HepG2 (cell line): Measurements from ENCODE around the gene ZMYND8. TPM values are rescaled to one million over a fixed set of nuclear protein-coding genes. Genes with fewer than 3 reads are reported as not detected.

Experiments used
- BCL6 ChIP-seq: IDR thresholded peaks from 2 replicates; pipeline ENCODE4 v1.6.1; 2016; ENCODE audit warnings: missing genetic modification reagents, missing compliant biosample characterization
- CENPT ChIP-seq: sonication (generic); formaldehyde crosslinking; IDR thresholded peaks from 2 replicates; pipeline ENCODE4 v1.8.0; 2022; ENCODE audit warnings: low read depth, mild to moderate bottlenecking, moderate library complexity, missing genetic modification reagents
- DNMT3B ChIP-seq: conservative IDR thresholded peaks from 2 replicates; pipeline ENCODE4 v1.6.1; 2016; ENCODE audit warnings: missing biosample characterization, control low read depth
- DPF2 ChIP-seq: sonication (generic); formaldehyde crosslinking; IDR thresholded peaks from 2 replicates; pipeline ENCODE4 v1.4.0; 2020; ENCODE audit warnings: mild to moderate bottlenecking, low read depth, missing genetic modification reagents, borderline replicate concordance
- ELF3 ChIP-seq: IDR thresholded peaks from 2 replicates; pipeline ENCODE4 v1.6.1; 2016; ENCODE audit warnings: missing genetic modification reagents, missing compliant biosample characterization
- GATAD2A ChIP-seq: IDR thresholded peaks from 2 replicates; pipeline ENCODE4 v1.6.1; 2016
- HDAC2 ChIP-seq: sonication (generic); formaldehyde crosslinking; IDR thresholded peaks from 2 replicates; pipeline ENCODE4 v1.4.0; 2020; ENCODE audit warnings: missing genetic modification reagents
- HMG20A ChIP-seq: IDR thresholded peaks from 2 replicates; pipeline ENCODE4 v1.6.1; 2016; ENCODE audit warnings: borderline replicate concordance
- HNF4G ChIP-seq, 2 experiments: sonication (generic) in 1 of 2; formaldehyde crosslinking in 1 of 2; IDR thresholded peaks; 2 replicates each; pipeline versions ENCODE4 v1.4.0 to v1.6.1; 2011 to 2020; ENCODE audit warnings: borderline replicate concordance in 2 of 2, low read depth in 2 of 2, mild to moderate bottlenecking in 2 of 2, low read length in 1 of 2, missing genetic modification reagents in 1 of 2, moderate library complexity in 1 of 2
- RCOR2 ChIP-seq: IDR thresholded peaks from 2 replicates; pipeline ENCODE4 v1.6.1; 2016; ENCODE audit warnings: missing biosample characterization, missing genetic modification reagents
- REST ChIP-seq, 2 experiments: IDR thresholded peaks; 2 replicates each; pipeline ENCODE4 v1.6.1; 2011 to 2012; ENCODE audit warnings: low read length in 2 of 2, borderline replicate concordance in 1 of 2, low read depth in 1 of 2, mild to moderate bottlenecking in 1 of 2, moderate library complexity in 1 of 2
- SAFB2 ChIP-seq: sonication (generic); formaldehyde crosslinking; IDR thresholded peaks from 2 replicates; pipeline ENCODE4 v1.5.1; 2020; ENCODE audit warnings: missing genetic modification reagents, low read depth, mild to moderate bottlenecking, borderline replicate concordance
- SRF ChIP-seq: IDR thresholded peaks from 2 replicates; pipeline ENCODE4 v1.6.1; 2011; ENCODE audit warnings: mild to moderate bottlenecking, low read depth, low read length, moderate library complexity
- TGIF2 ChIP-seq: IDR thresholded peaks from 2 replicates; pipeline ENCODE4 v1.6.1; 2016; ENCODE audit warnings: control low read depth, missing compliant biosample characterization
- THAP11 ChIP-seq: IDR thresholded peaks from 2 replicates; pipeline ENCODE4 v1.6.1; 2016; ENCODE audit warnings: missing biosample characterization, missing genetic modification reagents
- TSC22D2 ChIP-seq: sonication (generic); formaldehyde crosslinking; IDR thresholded peaks from 2 replicates; pipeline ENCODE4 v1.5.1; 2020; ENCODE audit warnings: missing genetic modification reagents, mild to moderate bottlenecking, borderline replicate concordance
- ZMYM3 ChIP-seq: sonication (generic); formaldehyde crosslinking; IDR thresholded peaks from 2 replicates; pipeline ENCODE4 v1.5.1; 2020; ENCODE audit warnings: mild to moderate bottlenecking, missing genetic modification reagents
- ZNF101 ChIP-seq: sonication (generic); formaldehyde crosslinking; IDR thresholded peaks from 2 replicates; pipeline ENCODE4 v1.4.0; 2020; ENCODE audit warnings: mild to moderate bottlenecking, low read depth, missing genetic modification reagents, borderline replicate concordance
- ZNF547 ChIP-seq: sonication (generic); formaldehyde crosslinking; IDR thresholded peaks from 2 replicates; pipeline ENCODE4 v1.5.1; 2020; ENCODE audit warnings: mild to moderate bottlenecking, missing genetic modification reagents
- ZNF570 ChIP-seq: sonication (generic); formaldehyde crosslinking; IDR thresholded peaks from 2 replicates; pipeline ENCODE4 v1.4.0; 2020; ENCODE audit warnings: mild to moderate bottlenecking, missing genetic modification reagents, borderline replicate concordance
- ZNF576 ChIP-seq: sonication (generic); formaldehyde crosslinking; IDR thresholded peaks from 2 replicates; pipeline ENCODE4 v1.4.0; 2020; ENCODE audit warnings: mild to moderate bottlenecking, missing genetic modification reagents
- ZNF598 ChIP-seq: sonication (generic); formaldehyde crosslinking; IDR thresholded peaks from 2 replicates; pipeline ENCODE4 v1.5.1; 2020; ENCODE audit warnings: mild to moderate bottlenecking, missing genetic modification reagents, borderline replicate concordance
- ZNF773 ChIP-seq: sonication (generic); formaldehyde crosslinking; IDR thresholded peaks from 2 replicates; pipeline ENCODE4 v1.4.0; 2020; ENCODE audit warnings: missing genetic modification reagents, borderline replicate concordance
- polyA plus RNA-seq, 8 experiments: library from polyadenylated mRNA; depleted of rRNA in 3 of 8; stranded (reverse) in 7 of 8; unstranded in 1 of 8; fragments of >200 nt; fragmentation: Illumina TruSeq in 4 of 8; extraction: Trizol in 4 of 8; gene quantifications; 2 replicates each; pipeline versions ENCODE4 v1.2.1 to v1.2.3, GENCODE V29; 2011 to 2016; ENCODE audit warnings: low read depth in 4 of 8, missing spikeins in 1 of 8, mixed read lengths in 1 of 8; ENCODE audit not compliant: insufficient read depth in 1 of 8
- total RNA-seq, 5 experiments: library from RNA; depleted of rRNA; stranded (reverse); fragments of >200 nt; fragmentation: Illumina TruSeq; extraction: Trizol; gene quantifications; 2 replicates each; pipeline ENCODE4 v1.2.3, GENCODE V29; 2016; ENCODE audit warnings: low read depth in 1 of 5
- TF ChIP-seq, protein P1 (sequence below): sonication (generic); formaldehyde crosslinking; IDR thresholded peaks from 2 replicates; pipeline ENCODE4 v1.8.0; 2022; ENCODE audit warnings: missing genetic modification reagents, mild to moderate bottlenecking, borderline replicate concordance

Gene ZMYND8
- total and polyA plus RNA-seq, 2 of the 13 experiments (the other 11 are each of a cell fraction or from before 2014, with no cell fraction given) = 53.9 to 84.7 TPM

GRCh38 chr20:47202733-47203667 is 153.5 kb downstream of the ZMYND8 start (continued):
- TF ChIP-seq, protein P1, sequence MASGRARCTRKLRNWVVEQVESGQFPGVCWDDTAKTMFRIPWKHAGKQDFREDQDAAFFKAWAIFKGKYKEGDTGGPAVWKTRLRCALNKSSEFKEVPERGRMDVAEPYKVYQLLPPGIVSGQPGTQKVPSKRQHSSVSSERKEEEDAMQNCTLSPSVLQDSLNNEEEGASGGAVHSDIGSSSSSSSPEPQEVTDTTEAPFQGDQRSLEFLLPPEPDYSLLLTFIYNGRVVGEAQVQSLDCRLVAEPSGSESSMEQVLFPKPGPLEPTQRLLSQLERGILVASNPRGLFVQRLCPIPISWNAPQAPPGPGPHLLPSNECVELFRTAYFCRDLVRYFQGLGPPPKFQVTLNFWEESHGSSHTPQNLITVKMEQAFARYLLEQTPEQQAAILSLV (CRISPR knock-in tag) = peak; percentile 39; the same call in 1 of the 2 replicates
- peak; percentile 39; the same call in 1 of the 2 replicates for TF ChIP-seq TSC22D2 (CRISPR knock-in tag)
- peak; percentile 45; the same call in 1 of the 2 replicates for TF ChIP-seq HDAC2 (CRISPR knock-in tag)
- TF ChIP-seq SAFB2 (CRISPR knock-in tag) = 0 out of 2 replicates have a peak, but pooled peaks have one; percentile 29
- TF ChIP-seq ZNF547 (CRISPR knock-in tag) = peak; percentile 67; the same call in 1 of the 2 replicates
- peak; percentile 69; the same call in 1 of the 2 replicates for TF ChIP-seq SRF
- peak; percentile 35 to 90 for TF ChIP-seq REST (IDR thresholded peaks at IDR 0.05; ENCODE audit: borderline replicate concordance in 1 of 2, low read depth in 1 of 2, low read length in 2 of 2)
- TF ChIP-seq GATAD2A = peak; percentile 72; the same call in 1 of the 2 replicates
- TF ChIP-seq BCL6 (CRISPR knock-in tag) = no peak; the same call in 1 of the 2 replicates
- TF ChIP-seq ZMYM3 = peak; percentile 26
- TF ChIP-seq ZNF598 (CRISPR knock-in tag) = peak; percentile 98; the same call in 1 of the 2 replicates
- TF ChIP-seq ZNF773 (CRISPR knock-in tag) = peak; percentile 17; the same call in 1 of the 2 replicates
- TF ChIP-seq DNMT3B (CRISPR knock-in tag) = peak; percentile 64; the same call in 1 of the 2 replicates
- TF ChIP-seq HNF4G (IDR thresholded peaks at IDR 0.05; ENCODE audit: borderline replicate concordance, low read depth, low read length) = no peak
- no peak for TF ChIP-seq HNF4G (CRISPR knock-in tag; IDR thresholded peaks at IDR 0.05; ENCODE audit: borderline replicate concordance, low read depth)
- no peak for TF ChIP-seq CENPT (CRISPR knock-in tag)
- no peak for TF ChIP-seq ZNF101 (CRISPR knock-in tag)
- TF ChIP-seq ZNF576 (CRISPR knock-in tag) = no peak
- peak; percentile 66 for TF ChIP-seq THAP11 (CRISPR knock-in tag)
- TF ChIP-seq TGIF2 (CRISPR knock-in tag) = 0 out of 2 replicates have a peak, but pooled peaks have one; percentile 15
- no peak for TF ChIP-seq ZNF570 (CRISPR knock-in tag)
- TF ChIP-seq HMG20A (CRISPR knock-in tag) = 0 out of 2 replicates have a peak, but pooled peaks have one; percentile 24
- TF ChIP-seq ELF3 (CRISPR knock-in tag) = no peak; the same call in 1 of the 2 replicates
- peak; percentile 33; the same call in 1 of the 2 replicates for TF ChIP-seq RCOR2 (CRISPR knock-in tag)
- TF ChIP-seq DPF2 = 0 out of 2 replicates have a peak, but pooled peaks have one; percentile 2
